Measurements from ENCODE around the gene SNX27.

GRCh38 chr1:151635479-151636072 is 23.7 kb downstream of the SNX27 start:
- TF ChIP-seq SIN3A (IDR thresholded peaks at IDR 0.05; ENCODE audit: borderline replicate concordance, insufficient read depth, low read length) (no peak), POLR2AphosphoS5 (IDR thresholded peaks at IDR 0.05; ENCODE audit: low read depth, low read length) (no peak), TAF1 (IDR thresholded peaks at IDR 0.05; ENCODE audit: borderline replicate concordance, insufficient read depth, low read length) (no peak)
- TF ChIP-seq, protein P1, sequence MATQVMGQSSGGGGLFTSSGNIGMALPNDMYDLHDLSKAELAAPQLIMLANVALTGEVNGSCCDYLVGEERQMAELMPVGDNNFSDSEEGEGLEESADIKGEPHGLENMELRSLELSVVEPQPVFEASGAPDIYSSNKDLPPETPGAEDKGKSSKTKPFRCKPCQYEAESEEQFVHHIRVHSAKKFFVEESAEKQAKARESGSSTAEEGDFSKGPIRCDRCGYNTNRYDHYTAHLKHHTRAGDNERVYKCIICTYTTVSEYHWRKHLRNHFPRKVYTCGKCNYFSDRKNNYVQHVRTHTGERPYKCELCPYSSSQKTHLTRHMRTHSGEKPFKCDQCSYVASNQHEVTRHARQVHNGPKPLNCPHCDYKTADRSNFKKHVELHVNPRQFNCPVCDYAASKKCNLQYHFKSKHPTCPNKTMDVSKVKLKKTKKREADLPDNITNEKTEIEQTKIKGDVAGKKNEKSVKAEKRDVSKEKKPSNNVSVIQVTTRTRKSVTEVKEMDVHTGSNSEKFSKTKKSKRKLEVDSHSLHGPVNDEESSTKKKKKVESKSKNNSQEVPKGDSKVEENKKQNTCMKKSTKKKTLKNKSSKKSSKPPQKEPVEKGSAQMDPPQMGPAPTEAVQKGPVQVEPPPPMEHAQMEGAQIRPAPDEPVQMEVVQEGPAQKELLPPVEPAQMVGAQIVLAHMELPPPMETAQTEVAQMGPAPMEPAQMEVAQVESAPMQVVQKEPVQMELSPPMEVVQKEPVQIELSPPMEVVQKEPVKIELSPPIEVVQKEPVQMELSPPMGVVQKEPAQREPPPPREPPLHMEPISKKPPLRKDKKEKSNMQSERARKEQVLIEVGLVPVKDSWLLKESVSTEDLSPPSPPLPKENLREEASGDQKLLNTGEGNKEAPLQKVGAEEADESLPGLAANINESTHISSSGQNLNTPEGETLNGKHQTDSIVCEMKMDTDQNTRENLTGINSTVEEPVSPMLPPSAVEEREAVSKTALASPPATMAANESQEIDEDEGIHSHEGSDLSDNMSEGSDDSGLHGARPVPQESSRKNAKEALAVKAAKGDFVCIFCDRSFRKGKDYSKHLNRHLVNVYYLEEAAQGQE (IDR thresholded peaks at IDR 0.05; ENCODE audit: insufficient read depth in 1 of 2, low read depth in 2 of 2, low read length in 2 of 2), result no peak
